ENCODE data around the gene PLPPR1.

DNA sequence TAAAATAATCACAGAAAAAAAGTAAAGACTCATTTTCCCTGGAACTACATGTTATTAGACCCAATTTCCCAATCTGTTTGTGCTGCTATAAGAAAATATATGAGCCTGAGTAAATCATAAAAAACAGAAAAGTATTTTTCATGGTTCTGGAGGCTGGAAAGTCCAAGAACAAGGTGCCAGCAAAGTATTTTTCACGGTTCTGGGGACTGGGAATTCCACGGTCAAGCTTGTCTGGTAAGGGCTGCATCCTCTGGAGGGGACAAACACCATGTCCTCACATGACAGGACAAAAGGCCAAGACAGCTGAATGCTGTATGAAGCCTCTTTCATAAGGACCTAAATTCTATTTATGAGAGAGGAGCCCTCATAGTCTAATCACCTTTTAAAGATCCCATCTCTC lies 172.3 kb downstream of the PLPPR1 start:
- TF ChIP-seq, protein P1, sequence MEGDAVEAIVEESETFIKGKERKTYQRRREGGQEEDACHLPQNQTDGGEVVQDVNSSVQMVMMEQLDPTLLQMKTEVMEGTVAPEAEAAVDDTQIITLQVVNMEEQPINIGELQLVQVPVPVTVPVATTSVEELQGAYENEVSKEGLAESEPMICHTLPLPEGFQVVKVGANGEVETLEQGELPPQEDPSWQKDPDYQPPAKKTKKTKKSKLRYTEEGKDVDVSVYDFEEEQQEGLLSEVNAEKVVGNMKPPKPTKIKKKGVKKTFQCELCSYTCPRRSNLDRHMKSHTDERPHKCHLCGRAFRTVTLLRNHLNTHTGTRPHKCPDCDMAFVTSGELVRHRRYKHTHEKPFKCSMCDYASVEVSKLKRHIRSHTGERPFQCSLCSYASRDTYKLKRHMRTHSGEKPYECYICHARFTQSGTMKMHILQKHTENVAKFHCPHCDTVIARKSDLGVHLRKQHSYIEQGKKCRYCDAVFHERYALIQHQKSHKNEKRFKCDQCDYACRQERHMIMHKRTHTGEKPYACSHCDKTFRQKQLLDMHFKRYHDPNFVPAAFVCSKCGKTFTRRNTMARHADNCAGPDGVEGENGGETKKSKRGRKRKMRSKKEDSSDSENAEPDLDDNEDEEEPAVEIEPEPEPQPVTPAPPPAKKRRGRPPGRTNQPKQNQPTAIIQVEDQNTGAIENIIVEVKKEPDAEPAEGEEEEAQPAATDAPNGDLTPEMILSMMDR (IDR thresholded peaks at IDR 0.05 in 2 of 3, conservative IDR thresholded peaks at IDR 0.05 in 1 of 3; ENCODE audit: borderline replicate concordance in 1 of 3, insufficient read depth in 1 of 3, low read depth in 2 of 3, low read length in 2 of 3), result no peak
- TF ChIP-seq POLR2A (IDR thresholded peaks at IDR 0.05; ENCODE audit: borderline replicate concordance, extremely low read depth, insufficient read depth, insufficient read length), result no peak
- TF ChIP-seq TCF7L2 (IDR thresholded peaks at IDR 0.05; ENCODE audit: borderline replicate concordance, extremely low read depth, insufficient read depth, insufficient read length), result no peak
- TF ChIP-seq, protein P2, sequence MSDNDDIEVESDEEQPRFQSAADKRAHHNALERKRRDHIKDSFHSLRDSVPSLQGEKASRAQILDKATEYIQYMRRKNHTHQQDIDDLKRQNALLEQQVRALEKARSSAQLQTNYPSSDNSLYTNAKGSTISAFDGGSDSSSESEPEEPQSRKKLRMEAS (IDR thresholded peaks at IDR 0.05), result no peak
- no peak for TF ChIP-seq ELF1 (IDR thresholded peaks at IDR 0.05; ENCODE audit: borderline replicate concordance, low read depth)
